ENCODE results near the gene ADGRG7.

DNA sequence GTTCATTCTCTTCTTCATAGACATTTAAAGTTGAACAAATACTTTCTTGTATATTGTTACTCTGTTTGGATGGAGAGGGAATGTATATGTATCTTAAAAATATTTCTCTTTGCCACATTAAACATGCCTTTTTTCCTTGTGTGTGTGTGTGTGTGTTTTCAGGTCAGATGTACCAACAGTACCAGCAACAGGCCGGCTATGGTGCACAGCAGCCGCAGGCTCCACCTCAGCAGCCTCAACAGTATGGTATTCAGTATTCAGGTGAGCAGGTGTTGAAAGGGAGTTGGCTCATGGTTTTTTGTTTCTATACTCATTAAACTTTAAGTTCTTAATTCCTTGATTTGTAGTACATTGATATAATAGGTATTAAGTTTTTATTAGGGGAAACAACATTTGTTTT is 135.3 kb downstream of the ADGRG7 start:
- no peak for TF ChIP-seq CTCF (conservative IDR thresholded peaks at IDR 0.05 in 1 of 2, IDR thresholded peaks at IDR 0.05 in 1 of 2; ENCODE audit: low read depth in 1 of 2, low read length in 2 of 2)
- no peak for TF ChIP-seq EZH2 (IDR thresholded peaks at IDR 0.05; ENCODE audit: low read length, missing control alignments)

Data from fibroblast of lung (primary cell).